CD4-positive, alpha-beta T cell treated with Interleukin-6 at 100 ng/mL for 8 hours (primary cell): ENCODE measurements around the gene CYP2A6.

Experiments used
- DNase-seq: peaks from one replicate; pipeline ENCODE4 v3.0.0-alpha.2; 2020; ENCODE audit warnings: mixed read lengths, low spot score

The CYP2A6 gene

DNA sequence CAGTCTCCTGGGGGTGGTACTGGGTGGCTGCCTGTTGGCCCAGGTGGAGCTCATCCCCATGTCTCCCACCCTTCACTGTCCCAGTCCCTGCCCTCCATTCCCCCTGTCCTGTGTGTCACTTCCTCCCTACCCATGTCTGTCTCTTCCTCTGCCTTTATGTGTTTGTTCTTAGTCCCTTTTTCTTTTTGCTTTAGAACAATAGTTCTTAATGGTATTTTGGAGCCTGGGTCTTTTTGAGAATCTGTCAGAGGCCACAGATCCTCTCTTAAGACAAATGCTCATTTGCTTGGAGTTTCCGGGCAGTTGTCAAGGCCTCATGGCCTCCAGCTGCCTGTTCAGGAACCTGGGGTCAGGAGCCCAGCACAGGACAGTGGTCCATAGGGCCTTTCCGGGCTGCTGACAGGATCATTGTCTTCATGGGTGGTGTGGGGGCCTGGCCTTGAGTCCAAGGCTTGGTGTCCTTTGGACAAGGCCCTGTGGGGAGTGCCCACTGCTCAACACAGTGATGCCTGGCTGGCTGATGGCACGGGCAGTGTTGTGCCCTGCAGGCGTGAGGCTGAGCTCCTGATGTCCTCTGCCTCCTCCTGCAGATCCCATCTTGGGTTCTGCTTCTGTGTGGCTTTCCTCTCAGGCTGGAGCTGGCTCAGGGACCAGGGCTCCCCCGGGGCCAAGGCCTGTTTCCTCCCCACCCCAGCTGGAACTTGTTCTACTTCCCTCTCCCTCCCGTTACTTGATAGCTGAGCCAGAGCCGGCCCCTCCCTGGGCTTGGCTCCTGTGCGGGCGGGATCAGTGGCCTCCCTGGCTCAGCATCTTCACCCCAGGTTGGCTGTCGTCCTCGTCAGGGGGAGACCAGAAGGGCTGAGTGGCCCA, 47.7 kb downstream of the CYP2A6 start:
- DNase-seq, result no peak

DNA sequence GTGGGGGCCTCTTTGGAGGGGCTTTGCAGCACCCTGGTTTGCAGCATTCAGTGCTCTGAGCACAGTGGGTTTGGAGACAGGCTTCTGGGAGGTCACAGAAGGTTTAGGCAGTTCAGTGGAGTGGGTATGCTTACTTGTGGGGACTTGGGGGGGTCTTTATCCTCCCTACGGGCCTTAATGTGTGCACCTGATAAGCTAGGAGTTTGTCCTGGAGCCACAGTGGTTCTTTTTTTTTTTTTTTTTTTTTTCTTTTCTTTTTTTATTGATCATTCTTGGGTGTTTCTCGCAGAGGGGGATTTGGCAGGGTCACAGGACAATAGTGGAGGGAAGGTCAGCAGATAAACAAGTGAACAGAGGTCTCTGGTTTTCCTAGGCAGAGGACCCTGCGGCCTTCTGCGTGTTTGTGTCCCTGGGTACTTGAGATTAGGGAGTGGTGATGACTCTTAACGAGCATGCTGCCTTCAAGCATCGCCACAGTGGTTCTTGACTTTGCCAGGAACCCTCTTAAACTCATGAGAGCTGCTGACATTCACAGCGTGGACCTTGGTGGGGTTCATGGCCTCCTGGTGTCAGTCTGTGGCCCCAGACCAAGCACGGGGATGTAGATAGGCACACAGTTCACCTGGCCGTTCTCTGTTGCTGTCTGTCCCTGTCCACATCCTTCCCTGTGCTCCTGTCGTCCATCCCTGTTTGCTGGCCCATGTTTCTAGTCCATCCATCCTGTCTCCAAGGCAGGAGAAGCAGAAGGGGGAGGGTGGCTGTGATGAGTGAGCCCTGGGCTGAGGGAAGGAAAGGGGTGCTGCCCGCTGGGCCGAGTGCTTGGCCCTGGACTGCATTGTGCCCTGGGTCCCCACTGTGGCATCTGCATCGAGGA, 48.6 kb downstream of the CYP2A6 start:
- DNase-seq, result no peak

DNA sequence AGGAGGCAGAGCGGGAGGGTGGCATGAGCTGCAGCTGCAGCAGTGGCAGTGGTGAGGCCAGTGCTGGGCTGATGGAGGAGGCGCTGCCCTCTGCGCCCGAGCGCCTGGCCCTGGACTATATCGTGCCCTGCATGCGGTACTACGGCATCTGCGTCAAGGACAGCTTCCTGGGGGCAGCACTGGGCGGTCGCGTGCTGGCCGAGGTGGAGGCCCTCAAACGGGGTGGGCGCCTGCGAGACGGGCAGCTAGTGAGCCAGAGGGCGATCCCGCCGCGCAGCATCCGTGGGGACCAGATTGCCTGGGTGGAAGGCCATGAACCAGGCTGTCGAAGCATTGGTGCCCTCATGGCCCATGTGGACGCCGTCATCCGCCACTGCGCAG, 49.3 kb downstream of the CYP2A6 start:
- DNase-seq, result no peak

DNA sequence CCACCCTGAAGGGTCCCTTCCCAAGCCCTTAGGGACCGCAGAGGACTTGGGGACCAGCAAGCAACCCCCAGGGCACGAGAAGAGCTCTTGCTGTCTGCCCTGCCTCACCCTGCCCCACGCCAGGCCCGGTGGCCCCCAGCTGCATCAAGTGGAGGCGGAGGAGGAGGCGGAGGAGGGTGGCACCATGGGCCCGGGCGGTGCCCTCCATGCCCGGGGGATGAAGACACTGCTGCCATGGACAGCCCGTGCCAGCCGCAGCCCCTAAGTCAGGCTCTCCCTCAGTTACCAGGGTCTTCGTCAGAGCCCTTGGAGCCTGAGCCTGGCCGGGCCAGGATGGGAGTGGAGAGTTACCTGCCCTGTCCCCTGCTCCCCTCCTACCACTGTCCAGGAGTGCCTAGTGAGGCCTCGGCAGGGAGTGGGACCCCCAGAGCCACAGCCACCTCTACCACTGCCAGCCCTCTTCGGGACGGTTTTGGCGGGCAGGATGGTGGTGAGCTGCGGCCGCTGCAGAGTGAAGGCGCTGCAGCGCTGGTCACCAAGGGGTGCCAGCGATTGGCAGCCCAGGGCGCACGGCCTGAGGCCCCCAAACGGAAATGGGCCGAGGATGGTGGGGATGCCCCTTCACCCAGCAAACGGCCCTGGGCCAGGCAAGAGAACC, 49.8 kb downstream of the CYP2A6 start:
- DNase-seq, result no peak

DNA sequence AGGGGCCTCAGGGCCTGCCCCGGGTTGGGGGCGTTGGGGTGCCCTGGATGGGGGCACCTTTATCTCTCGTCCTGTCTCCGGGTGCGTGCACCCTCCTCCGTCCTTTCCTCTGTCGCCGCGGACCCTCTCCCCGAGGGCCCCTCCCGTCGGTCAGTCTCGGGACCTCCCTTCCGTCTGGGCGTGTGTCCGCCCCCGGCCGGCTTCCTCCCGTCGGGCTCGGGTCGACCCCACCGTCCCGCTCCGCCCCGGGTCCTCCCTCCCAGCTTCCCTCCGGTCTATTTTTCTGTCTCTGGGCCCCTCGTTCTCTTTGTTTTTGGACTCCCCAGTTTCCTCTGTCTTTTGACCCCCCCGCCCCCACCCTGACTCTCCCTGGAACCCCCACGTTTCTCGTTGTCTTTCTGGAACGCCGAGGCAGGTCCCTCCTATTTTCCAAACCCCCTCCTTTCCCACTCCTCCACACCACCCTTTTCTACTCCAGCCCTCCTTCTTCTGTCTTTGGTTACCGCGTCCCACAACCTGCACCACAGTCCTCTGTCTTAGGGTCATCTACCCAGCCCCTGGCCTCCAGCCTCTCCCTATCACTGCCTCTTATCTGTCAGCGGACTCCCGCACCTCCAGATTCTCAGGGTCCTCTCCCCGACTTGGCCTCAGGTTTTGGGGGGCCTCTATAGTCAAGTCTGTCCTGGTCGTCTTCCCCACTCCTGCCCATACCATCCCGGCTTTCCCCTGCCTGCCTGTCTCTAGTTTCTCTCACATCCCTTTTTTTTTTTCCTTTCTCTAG, 50.5 kb downstream of the CYP2A6 start:
- DNase-seq, result no peak

DNA sequence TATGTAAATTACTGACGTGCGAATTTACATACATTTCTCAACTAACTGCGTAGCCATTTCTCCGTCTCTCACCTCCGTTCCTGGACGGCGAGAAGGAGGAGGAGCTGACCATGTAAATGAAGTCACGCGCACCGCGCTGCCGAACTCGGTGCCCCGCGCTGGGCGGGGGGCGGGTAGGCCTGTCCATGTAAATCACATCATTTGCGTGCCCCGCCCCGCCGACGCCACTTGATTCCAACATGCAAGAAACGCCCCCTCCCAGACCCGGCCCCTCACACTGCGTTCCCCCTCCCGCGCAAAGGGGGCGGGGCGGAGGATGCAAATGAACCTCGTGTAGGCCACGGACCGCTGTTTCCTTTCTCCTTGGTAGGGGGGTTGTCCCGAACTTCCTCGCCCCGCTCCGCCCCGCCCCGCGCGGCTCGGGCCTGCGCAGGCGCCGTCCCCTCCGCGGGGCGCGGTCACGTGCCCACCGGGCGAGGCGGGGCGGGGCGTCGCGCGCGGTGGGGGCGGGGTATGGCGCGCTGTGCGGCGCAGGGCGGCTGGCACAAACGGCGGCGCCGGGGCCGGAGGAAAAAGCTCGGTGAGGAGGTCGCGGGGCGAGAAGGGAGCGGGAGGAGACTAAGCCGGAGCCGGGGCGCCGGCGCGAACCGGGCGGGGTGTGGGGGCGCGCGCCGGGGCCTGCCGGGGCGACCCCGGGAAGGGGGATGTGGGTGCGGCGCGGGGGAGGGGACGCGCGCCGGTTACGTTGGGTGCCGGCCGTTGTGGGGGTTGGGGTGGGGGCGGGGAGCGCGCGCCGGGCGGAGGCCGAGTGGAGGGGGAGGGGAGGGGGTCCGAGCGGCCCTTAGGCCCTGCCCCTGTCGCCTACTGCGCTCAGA, 51.3 kb downstream of the CYP2A6 start, which contains the start of gene EGLN2:
TSS of gene EGLN2 (plus strand) at position 509 of the 875 bp plus-strand sequence. CDS start 1,382 bp downstream, outside the sequence.
- peak; percentile 100 for DNase-seq

DNA sequence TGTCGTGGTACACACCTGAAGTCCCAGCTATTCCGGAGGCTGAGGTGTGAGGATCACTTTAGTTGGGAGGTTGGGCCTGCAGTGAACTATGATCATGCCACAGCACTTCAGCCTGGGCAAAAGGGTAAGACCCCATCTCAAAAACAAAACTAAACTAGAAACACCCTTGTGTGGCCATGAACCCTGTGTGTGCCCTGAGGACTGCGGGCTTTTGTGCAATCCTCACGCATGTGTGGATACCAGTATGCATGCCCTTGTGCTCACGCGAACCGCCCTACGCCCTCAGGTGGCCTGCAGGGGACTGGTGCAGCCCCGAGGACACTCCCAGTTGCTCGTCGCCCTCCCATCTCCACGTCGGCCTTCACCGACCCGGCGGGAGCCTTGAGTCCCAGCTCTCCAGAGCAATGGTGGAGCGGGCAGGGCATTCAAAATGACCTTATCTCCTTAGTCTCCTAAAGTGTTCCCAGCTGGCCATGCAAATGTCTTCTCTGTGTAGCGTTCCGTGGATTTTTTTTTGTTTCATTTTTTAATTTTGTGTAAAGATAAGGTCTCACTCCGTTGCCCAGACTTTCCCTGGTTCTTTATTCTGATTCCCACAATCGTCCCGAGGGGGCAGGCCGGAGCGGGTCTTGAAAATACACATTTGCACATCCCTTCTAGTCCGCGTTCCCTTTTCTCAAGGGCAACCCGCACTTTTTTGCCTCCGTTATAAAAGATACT, 52.1 kb downstream of the CYP2A6 start:
- peak; percentile 69 for DNase-seq

DNA sequence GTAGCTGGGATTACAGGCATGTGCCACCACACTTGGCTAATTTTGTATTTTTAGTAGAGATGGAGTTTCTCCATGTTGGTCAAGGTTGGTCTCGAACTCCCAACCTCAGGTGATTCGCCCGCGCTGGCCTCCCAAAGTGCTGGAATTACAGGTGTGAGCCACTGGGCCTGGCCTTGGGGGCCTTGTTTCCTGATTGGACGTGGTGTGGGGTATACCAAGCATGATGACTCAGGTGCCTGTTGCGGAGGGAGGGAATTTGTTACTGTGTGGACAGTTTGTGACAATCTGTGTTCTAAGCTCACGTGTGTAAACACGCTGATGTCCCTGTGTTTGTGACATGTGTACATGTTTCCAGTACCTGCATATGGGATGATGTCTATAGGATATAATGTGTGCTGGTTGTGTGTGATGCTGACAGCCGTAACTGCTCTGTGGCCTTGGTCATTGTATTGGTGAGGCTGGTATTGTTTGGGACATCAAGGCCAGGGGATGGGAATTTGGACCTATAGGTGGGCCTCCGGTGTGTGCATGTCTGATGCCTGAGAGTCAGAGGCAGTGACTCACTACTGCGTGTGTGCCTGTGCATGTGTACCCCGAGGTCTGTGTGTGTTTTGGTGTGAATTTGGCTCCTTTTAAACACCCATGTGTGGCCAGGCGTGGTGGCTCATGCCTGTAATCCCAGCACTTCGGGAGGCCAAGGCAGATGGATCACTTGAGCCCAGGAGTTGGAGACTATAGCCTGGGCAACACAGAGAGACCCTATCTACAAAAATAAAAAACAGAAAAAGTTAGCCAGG, 52.9 kb downstream of the CYP2A6 start:
- no peak for DNase-seq
